Fibroblast of lung (primary cell): ENCODE results near the gene M6PR. TPM values are rescaled to one million over a fixed set of nuclear protein-coding genes. Genes with fewer than 3 reads are reported as not detected.

ENCODE experiments used
- DNase-seq, 2 donors: peaks; one replicate each; pipeline versions ENCODE4 v3.0.0 to v3.0.0-alpha.2; 2010; ENCODE audit warnings: low read depth in 2 of 2
- H2AFZ ChIP-seq: 2 replicates; pipeline ENCODE4 v1.5.1; 2012; ENCODE audit warnings: low read length, control low read depth, inconsistent platforms
- H3K27ac ChIP-seq: 2 replicates; pipeline ENCODE4 v1.5.1; 2011; ENCODE audit warnings: low read length, control low read depth; ENCODE audit not compliant: insufficient read depth
- H3K27me3 ChIP-seq: 2 replicates; pipeline ENCODE4 v1.5.1; 2011; ENCODE audit warnings: mild to moderate bottlenecking, low read length; ENCODE audit not compliant: control insufficient read depth, insufficient read depth
- H3K36me3 ChIP-seq: 2 replicates; pipeline ENCODE4 v1.5.1; 2011; ENCODE audit warnings: low read length; ENCODE audit not compliant: control insufficient read depth, insufficient read depth
- H3K4me1 ChIP-seq: 2 replicates; pipeline ENCODE4 v1.5.1; 2011; ENCODE audit warnings: low read length; ENCODE audit not compliant: control insufficient read depth, insufficient read depth; ENCODE audit errors: extremely low read depth
- H3K4me2 ChIP-seq: 2 replicates; pipeline ENCODE4 v1.5.1; 2011; ENCODE audit warnings: low read length, control low read depth; ENCODE audit not compliant: insufficient read depth; ENCODE audit errors: extremely low read depth
- H3K4me3 ChIP-seq, 4 experiments: fragments of 200-600 bp in 1 of 4; sonication (generic) in 1 of 4; replicated peaks in 1 of 4; 2 replicates each; pipeline ENCODE4 v1.5.1; 2011 to 2016; ENCODE audit warnings: low read length in 4 of 4, low read depth in 3 of 4, mild to moderate bottlenecking in 3 of 4, control low read depth in 2 of 4, inconsistent platforms in 1 of 4, mixed read lengths in 1 of 4; ENCODE audit not compliant: insufficient read depth in 1 of 4; ENCODE audit errors: control extremely low read depth in 1 of 4
- H3K79me2 ChIP-seq: 2 replicates; pipeline ENCODE4 v1.5.1; 2012; ENCODE audit warnings: mild to moderate bottlenecking, low read length, inconsistent platforms; ENCODE audit not compliant: control insufficient read depth, insufficient read depth
- H3K9ac ChIP-seq: 2 replicates; pipeline ENCODE4 v1.5.1; 2011; ENCODE audit warnings: mild to moderate bottlenecking, low read length, control low read depth; ENCODE audit not compliant: insufficient read depth
- H3K9me3 ChIP-seq: 2 replicates; pipeline ENCODE4 v1.5.1; 2012; ENCODE audit warnings: low read depth, low read length; ENCODE audit not compliant: control insufficient read depth, insufficient read depth
- H4K20me1 ChIP-seq: 2 replicates; pipeline ENCODE4 v1.5.1; 2011; ENCODE audit warnings: low read length; ENCODE audit not compliant: control insufficient read depth, insufficient read depth; ENCODE audit errors: extremely low read depth
- EZH2 ChIP-seq: IDR thresholded peaks from 2 replicates; pipeline ENCODE4 v1.5.1; 2012; ENCODE audit warnings: low read length, control low read depth, mild to moderate bottlenecking; ENCODE audit errors: missing control alignments
- polyA plus RNA-seq, 2 donors: library from polyadenylated mRNA; depleted of rRNA in 1 of 2; stranded (reverse) in 1 of 2; unstranded in 1 of 2; fragments of >200 nt; gene quantifications; 2 replicates each; pipeline ENCODE4 v1.2.1, GENCODE V29; 2011 to 2012; ENCODE audit warnings: missing spikeins in 1 of 2
- total RNA-seq: library from RNA; depleted of rRNA; stranded (reverse); fragments of >200 nt; gene quantifications from 2 replicates; pipeline ENCODE4 v1.2.1, GENCODE V29; 2014
- TF ChIP-seq, protein P1 (sequence below), 2 donors: IDR thresholded peaks in 1 of 2; conservative IDR thresholded peaks in 1 of 2; 1 replicate in 1 of 2; 2 replicates in 1 of 2; pipeline ENCODE4 v1.5.1; 2011 to 2012; ENCODE audit warnings: low read length in 2 of 2, control low read depth in 1 of 2, inconsistent platforms in 1 of 2, low read depth in 1 of 2, mild to moderate bottlenecking in 1 of 2

M6PR gene
- total and polyA plus RNA-seq, 2 donors (not counting 1 experiment from before 2014, with no cell fraction given), result 102 to 292 TPM

DNA sequence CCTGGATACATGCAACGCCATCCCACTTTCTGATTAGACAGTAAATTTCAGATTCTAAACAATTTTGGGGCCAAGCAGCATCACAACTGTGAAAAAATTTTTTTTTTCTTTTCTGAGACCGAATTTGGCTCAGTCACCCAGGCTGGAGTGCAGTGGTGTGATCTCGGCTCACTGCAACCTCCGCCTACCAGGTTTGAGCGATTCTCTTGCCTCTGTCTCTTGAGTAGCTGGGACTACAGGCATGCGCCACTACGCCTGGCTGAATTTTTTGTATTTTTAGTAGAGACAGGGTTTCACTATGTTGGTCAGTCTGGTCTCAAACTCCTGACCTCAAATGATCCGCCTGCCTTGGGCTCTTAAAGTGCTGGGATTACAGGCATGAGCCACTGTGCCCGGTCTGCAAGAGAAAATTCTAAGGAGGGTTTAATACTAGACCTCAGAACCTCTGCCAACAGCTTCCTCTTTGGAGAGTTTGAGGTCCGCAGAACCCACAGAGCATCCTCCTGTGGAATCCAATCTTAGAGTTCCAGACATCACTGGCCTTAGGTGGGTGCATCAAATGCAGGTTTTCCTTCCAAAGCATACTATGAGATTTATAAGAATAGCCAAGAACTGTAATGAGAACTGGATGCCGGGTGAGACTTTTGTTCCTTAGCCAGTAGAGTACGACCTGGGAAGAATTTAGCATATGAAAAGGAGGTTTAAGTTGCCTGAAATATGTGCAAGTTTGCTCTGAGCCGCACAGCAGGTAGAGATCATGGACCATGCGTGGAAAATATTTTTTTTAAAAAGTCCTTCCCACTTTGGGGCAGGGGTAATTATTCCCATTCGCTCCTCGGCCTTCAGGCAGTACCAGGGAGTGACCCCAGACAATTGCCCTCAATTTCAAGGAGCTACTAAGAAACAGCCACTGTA is 42.9 kb downstream of the M6PR start:
- DNase-seq, result no peak
- no peak overlapping the region for H2AFZ ChIP-seq
- no peak overlapping the region for H3K4me2 ChIP-seq
- no peaks in the 10 kb centered on the region for H3K79me2 ChIP-seq
- H3K9ac ChIP-seq, result no peak overlapping the region
- no peaks in the 10 kb centered on the region for H4K20me1 ChIP-seq
- no peaks in the 10 kb centered on the region for H3K9me3 ChIP-seq
- no peaks in the 10 kb centered on the region for H3K4me1 ChIP-seq
- no peak overlapping the region for H3K27ac ChIP-seq
- TF ChIP-seq EZH2, result no peak
- TF ChIP-seq, protein P1, sequence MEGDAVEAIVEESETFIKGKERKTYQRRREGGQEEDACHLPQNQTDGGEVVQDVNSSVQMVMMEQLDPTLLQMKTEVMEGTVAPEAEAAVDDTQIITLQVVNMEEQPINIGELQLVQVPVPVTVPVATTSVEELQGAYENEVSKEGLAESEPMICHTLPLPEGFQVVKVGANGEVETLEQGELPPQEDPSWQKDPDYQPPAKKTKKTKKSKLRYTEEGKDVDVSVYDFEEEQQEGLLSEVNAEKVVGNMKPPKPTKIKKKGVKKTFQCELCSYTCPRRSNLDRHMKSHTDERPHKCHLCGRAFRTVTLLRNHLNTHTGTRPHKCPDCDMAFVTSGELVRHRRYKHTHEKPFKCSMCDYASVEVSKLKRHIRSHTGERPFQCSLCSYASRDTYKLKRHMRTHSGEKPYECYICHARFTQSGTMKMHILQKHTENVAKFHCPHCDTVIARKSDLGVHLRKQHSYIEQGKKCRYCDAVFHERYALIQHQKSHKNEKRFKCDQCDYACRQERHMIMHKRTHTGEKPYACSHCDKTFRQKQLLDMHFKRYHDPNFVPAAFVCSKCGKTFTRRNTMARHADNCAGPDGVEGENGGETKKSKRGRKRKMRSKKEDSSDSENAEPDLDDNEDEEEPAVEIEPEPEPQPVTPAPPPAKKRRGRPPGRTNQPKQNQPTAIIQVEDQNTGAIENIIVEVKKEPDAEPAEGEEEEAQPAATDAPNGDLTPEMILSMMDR (conservative IDR thresholded peaks at IDR 0.05 in 1 of 2, IDR thresholded peaks at IDR 0.05 in 1 of 2; ENCODE audit: low read depth in 1 of 2, low read length in 2 of 2), result no peak
- no peaks in the 10 kb centered on the region for H3K27me3 ChIP-seq
- no peaks in the 10 kb centered on the region for H3K36me3 ChIP-seq
- H3K4me3 ChIP-seq, result no peak overlapping the region

- H3K9ac ChIP-seq, result no peak overlapping the region
- H2AFZ ChIP-seq, result no peak overlapping the region
- DNase-seq, result no peak
- no peak overlapping the region for H3K4me2 ChIP-seq
- TF ChIP-seq, protein P1 (conservative IDR thresholded peaks at IDR 0.05 in 1 of 2, IDR thresholded peaks at IDR 0.05 in 1 of 2; ENCODE audit: low read depth in 1 of 2, low read length in 2 of 2), result no peak
- TF ChIP-seq EZH2, result no peak
- no peaks in the 10 kb centered on the region for H3K27me3 ChIP-seq
- no peaks in the 10 kb centered on the region for H4K20me1 ChIP-seq
- H3K79me2 ChIP-seq, result no peaks in the 10 kb centered on the region
- no peaks in the 10 kb centered on the region for H3K36me3 ChIP-seq
- no peak overlapping the region for H3K27ac ChIP-seq
- H3K4me3 ChIP-seq, result no peak overlapping the region
- H3K9me3 ChIP-seq, result no peaks in the 10 kb centered on the region
- H3K4me1 ChIP-seq, result no peaks in the 10 kb centered on the region
These were observed 43.9 kb downstream of the M6PR start for GRCh38 chr12:8905546-8905945.

- H3K4me2 ChIP-seq, result no peak overlapping the region
- no peak overlapping the region for H3K4me3 ChIP-seq
- H3K79me2 ChIP-seq, result no peaks in the 10 kb centered on the region
- DNase-seq, result no peak
- no peak overlapping the region for H3K9ac ChIP-seq
- H3K9me3 ChIP-seq, result no peaks in the 10 kb centered on the region
- H3K36me3 ChIP-seq, result no peaks in the 10 kb centered on the region
- no peak for TF ChIP-seq EZH2
- TF ChIP-seq, protein P1 (conservative IDR thresholded peaks at IDR 0.05 in 1 of 2, IDR thresholded peaks at IDR 0.05 in 1 of 2; ENCODE audit: low read depth in 1 of 2, low read length in 2 of 2), result no peak
- H3K27me3 ChIP-seq, result no peaks in the 10 kb centered on the region
- no peaks in the 10 kb centered on the region for H4K20me1 ChIP-seq
- H3K4me1 ChIP-seq, result no peaks in the 10 kb centered on the region
- H2AFZ ChIP-seq, result no peak overlapping the region
- H3K27ac ChIP-seq, result no peak overlapping the region
These were observed 44.8 kb downstream of the M6PR start for GRCh38 chr12:8904665-8905064.
